ENCODE data around the gene AFF1.
"Not testable (repeated sequence)": the region's sequence is repeated elsewhere in the genome, so short reads cannot be mapped to it uniquely, and the experiment has no call there.

AFF1 gene

GRCh38 chr4:87126056-87126455 lies 191.2 kb downstream of the AFF1 start:
- no peak for DNase-seq (ENCODE audit: low read depth, low spot score)
- no peak overlapping the region for H3K27ac ChIP-seq

GRCh38 chr4:87128006-87128705 lies 193.3 kb downstream of the AFF1 start:
- no peak for DNase-seq (ENCODE audit: low read depth, low spot score)

GRCh38 chr4:87129681-87130080 lies 194.9 kb downstream of the AFF1 start:
- no peak overlapping the region for H3K27ac ChIP-seq

More at GRCh38 chr4:87128006-87128705, 193.3 kb downstream of the AFF1 start:
- H3K27ac ChIP-seq, result no peak overlapping the region

GRCh38 chr4:87130985-87131703 lies 196.3 kb downstream of the AFF1 start:
- no peak overlapping the region for H3K27ac ChIP-seq
- no peak for DNase-seq (ENCODE audit: low read depth, low spot score)

More at GRCh38 chr4:87129681-87130080, 194.9 kb downstream of the AFF1 start:
- DNase-seq (ENCODE audit: low read depth, low spot score), result no peak

GRCh38 chr4:87132035-87132434 lies 197.2 kb downstream of the AFF1 start:
- no peak overlapping the region for H3K27ac ChIP-seq
- no peak for DNase-seq (ENCODE audit: low read depth, low spot score)

GRCh38 chr4:87133183-87133582 lies 198.4 kb downstream of the AFF1 start:
- no peak overlapping the region for H3K27ac ChIP-seq
- DNase-seq (ENCODE audit: low read depth, low spot score), result no peak

GRCh38 chr4:87134122-87134521 lies 199.3 kb downstream of the AFF1 start:
- H3K27ac ChIP-seq, result no peak overlapping the region
- no peak for DNase-seq (ENCODE audit: low read depth, low spot score)

GRCh38 chr4:87141428-87141827 lies 206.6 kb downstream of the AFF1 start:
- DNase-seq (ENCODE audit: low read depth, low spot score), result no peak
- no peak overlapping the region for H3K27ac ChIP-seq

GRCh38 chr4:87144356-87144755 lies 209.5 kb downstream of the AFF1 start:
- H3K27ac ChIP-seq, result no peak overlapping the region
- no peak for DNase-seq (ENCODE audit: low read depth, low spot score)

GRCh38 chr4:87145934-87146333 lies 211.1 kb downstream of the AFF1 start:
- H3K27ac ChIP-seq; DNase-seq (ENCODE audit: low read depth, low spot score): not testable (repeated sequence)

GRCh38 chr4:87147116-87147515 lies 212.3 kb downstream of the AFF1 start:
- no peak overlapping the region for H3K27ac ChIP-seq
- DNase-seq (ENCODE audit: low read depth, low spot score), result no peak

- no peak overlapping the region for H3K27ac ChIP-seq
- DNase-seq (ENCODE audit: low read depth, low spot score), result peak; percentile 5
Observed at GRCh38 chr4:87150498-87151261, 215.9 kb downstream of the AFF1 start.

GRCh38 chr4:87151730-87152129 lies 216.9 kb downstream of the AFF1 start:
- H3K27ac ChIP-seq, result no peak overlapping the region
- DNase-seq (ENCODE audit: low read depth, low spot score), result no peak

- no peak for DNase-seq (ENCODE audit: low read depth, low spot score)
- H3K27ac ChIP-seq, result no peak overlapping the region
Observed at GRCh38 chr4:87152310-87153041, 217.7 kb downstream of the AFF1 start.

GRCh38 chr4:87153078-87153870 lies 218.5 kb downstream of the AFF1 start:
- no peak for DNase-seq (ENCODE audit: low read depth, low spot score)
- H3K27ac ChIP-seq, result no peak overlapping the region

GRCh38 chr4:87165892-87166291 lies 231.1 kb downstream of the AFF1 start:
- DNase-seq (ENCODE audit: low read depth, low spot score), result no peak
- no peak overlapping the region for H3K27ac ChIP-seq

GRCh38 chr4:87166296-87166854 lies 231.6 kb downstream of the AFF1 start:
- no peak overlapping the region for H3K27ac ChIP-seq
- DNase-seq (ENCODE audit: low read depth, low spot score), result no peak

GRCh38 chr4:87171944-87172343 lies 237.1 kb downstream of the AFF1 start:
- no peak for DNase-seq (ENCODE audit: low read depth, low spot score)
- no peak overlapping the region for H3K27ac ChIP-seq

- no peak for DNase-seq (ENCODE audit: low read depth, low spot score)
- H3K27ac ChIP-seq, result no peak overlapping the region
Observed at GRCh38 chr4:87174672-87175071, 239.9 kb downstream of the AFF1 start.
